Globus pallidus (tissue), 1 donor: ENCODE measurements around the gene TPRA1.
"Not testable (repeated sequence)": the region's sequence is repeated elsewhere in the genome, so short reads cannot be mapped to it uniquely, and the experiment has no call there.

Source experiments
- DNase-seq: peaks from one replicate; pipeline ENCODE4 v3.0.0-alpha.2; 2015; ENCODE audit warnings: low spot score

TPRA1 gene

GRCh38 chr3:127536830-127537812 lies 53.4 kb downstream of the TPRA1 start:
- no peak for DNase-seq

DNA sequence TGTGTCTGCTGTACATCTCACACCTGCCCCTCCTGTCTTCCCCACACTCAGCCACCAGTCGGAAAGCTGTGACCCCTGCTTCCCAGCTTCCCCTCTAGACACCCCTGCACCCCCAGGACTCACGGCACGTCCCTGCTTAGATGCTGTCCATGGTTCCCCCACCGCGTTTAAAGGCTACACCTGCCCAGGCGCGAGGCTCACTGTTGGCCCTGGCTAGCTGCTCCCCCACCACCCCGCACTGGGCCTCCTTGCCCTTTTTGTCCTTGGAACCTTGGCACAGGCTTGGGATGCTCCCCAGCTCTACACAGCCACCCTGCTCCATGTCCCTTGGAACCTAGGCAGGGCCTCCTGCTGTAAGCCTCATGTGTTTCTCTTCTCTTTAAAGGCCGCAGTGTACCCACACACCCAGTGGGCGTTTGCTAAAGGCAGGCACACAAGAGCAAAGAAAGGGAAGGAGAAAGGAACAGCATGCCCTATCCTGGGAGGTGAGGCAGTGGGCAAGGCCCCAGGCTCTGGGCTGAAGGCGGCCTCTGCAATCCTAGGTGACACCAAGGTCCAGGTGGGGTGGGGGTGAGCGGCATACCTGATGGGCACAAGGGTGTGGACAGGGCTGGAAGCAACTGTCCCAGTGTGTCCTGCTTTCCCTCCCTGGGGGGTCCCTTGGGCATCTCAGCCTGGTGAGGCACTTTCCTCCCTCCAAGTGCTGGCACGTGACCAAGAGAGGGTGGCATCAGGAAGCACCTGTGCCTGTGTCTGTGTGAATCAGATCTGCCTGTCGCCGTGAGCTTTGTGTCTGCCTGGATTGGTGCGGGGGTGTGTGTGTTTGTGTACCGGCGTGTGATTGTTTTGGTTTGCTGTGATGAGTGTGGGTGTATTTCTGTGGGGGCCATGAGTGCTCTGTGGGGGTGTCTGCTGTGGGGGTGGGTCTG lies 54.4 kb downstream of the TPRA1 start:
- no peak for DNase-seq

GRCh38 chr3:127535106-127535785 lies 55.3 kb downstream of the TPRA1 start:
- DNase-seq, result no peak

- DNase-seq, result no peak
Measured at GRCh38 chr3:127534564-127534963, 56.0 kb downstream of the TPRA1 start.

GRCh38 chr3:127534161-127534451 lies 56.4 kb downstream of the TPRA1 start:
- no peak for DNase-seq

- no peak for DNase-seq
Measured at GRCh38 chr3:127532561-127533203, 57.9 kb downstream of the TPRA1 start.

DNA sequence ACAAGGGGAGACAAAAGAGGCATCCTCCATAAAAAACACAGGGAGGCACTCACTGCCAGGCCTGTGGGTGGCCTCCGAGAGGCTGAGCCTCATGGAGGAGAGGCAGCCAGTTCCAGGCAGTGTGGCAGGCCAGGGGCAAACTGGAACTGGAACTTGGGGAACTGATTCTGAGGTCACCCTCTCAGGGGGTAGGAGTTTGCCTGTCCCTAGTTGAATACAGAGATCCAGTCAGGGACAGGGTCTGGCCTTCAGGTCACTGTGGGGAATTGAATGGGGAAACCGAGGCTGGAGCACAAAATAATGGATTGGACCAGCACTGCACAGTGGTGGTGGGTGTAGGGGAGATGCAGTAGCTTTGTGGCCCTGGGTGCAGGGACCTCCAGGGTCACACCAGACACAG lies 58.7 kb downstream of the TPRA1 start:
- DNase-seq, result no peak

DNA sequence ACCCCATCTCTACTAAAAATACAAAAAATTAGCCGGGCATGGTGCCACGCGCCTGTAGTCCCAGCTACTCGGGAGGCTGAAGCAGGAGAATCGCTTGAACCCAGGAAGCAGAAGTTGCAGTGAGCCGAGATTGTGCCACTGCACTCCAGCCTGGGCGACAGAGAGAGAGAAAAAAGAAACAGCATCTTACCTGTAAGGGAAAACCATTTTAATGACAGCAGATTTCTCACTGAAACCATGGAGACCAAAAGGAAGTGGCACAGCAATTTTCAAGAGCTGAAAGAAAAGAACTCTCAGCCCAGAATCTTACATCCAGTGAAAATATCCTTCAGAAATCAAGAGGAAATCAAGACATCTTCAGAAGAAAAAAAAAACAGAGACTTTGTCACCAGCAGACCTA lies 59.7 kb downstream of the TPRA1 start:
- not testable (repeated sequence) for DNase-seq

GRCh38 chr3:127529346-127530188 lies 61.0 kb downstream of the TPRA1 start:
- no peak for DNase-seq

- no peak for DNase-seq
Measured at GRCh38 chr3:127525373-127525772, 65.2 kb downstream of the TPRA1 start.

DNA sequence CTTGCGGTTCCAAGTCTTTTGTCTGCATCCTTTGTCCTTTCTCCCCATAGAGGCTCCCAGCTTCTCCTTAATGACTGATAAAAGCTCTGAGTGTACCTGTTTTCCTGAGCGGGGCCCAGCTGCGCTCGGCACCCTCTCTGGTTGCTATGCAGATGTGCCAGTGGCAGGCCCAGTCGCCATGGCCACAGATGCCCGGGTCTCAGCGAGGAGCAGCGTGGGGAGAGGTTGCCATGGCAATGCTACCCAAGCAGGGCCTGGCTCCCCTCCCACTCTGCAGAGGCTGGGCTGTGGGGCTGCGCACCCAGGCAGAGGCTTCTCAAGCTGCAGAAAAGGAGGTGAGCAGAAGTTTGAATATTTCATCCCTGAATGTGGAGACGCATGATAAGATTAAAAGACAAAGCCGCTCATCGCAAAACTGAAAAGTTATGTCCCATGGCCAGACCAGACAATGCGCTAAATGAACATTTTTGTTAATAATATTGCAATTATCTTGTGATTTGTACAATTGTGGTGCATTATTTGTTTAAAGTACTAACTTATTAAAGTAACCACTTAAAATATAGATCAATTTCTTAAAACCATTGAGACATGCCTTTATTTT lies 66.1 kb downstream of the TPRA1 start:
- no peak for DNase-seq
